Activated T-helper 17 cell treated with anti-CD3 and anti-CD28 coated beads, Interleukin-2, amount 50 U/mL, for 72 hours (primary cell): ENCODE measurements around the gene LMTK2. TPM values are rescaled to one million over a fixed set of nuclear protein-coding genes. Genes with fewer than 3 reads are reported as not detected.
A peak's percentile ranks its signal among the peaks of the same experiment; 100 is the strongest.

ENCODE experiments used
- ATAC-seq: fragments of 150-1000 bp; cut with Tn5 transposase; replicated peaks from 2 replicates; pipeline ENCODE4 v1.10.0; 2021; ENCODE audit warnings: mild to moderate bottlenecking, moderate library complexity
- H3K27ac Mint-ChIP-seq: one replicate; pipeline ENCODE4 v1.8.0; 2022; ENCODE audit warnings: mixed read lengths
- H3K27me3 Mint-ChIP-seq: one replicate; pipeline ENCODE4 v1.8.0; 2022; ENCODE audit warnings: mixed read lengths
- H3K36me3 Mint-ChIP-seq: one replicate; pipeline ENCODE4 v1.8.0; 2022; ENCODE audit warnings: low read depth, mild to moderate bottlenecking, mixed read lengths
- H3K4me1 Mint-ChIP-seq: one replicate; pipeline ENCODE4 v1.8.0; 2022; ENCODE audit warnings: mixed read lengths
- H3K4me3 Mint-ChIP-seq: one replicate; pipeline ENCODE4 v1.8.0; 2022; ENCODE audit warnings: mild to moderate bottlenecking, mixed read lengths
- H3K9me3 Mint-ChIP-seq: one replicate; pipeline ENCODE4 v1.8.0; 2022; ENCODE audit warnings: mixed read lengths
- total RNA-seq, 2 donors: library from RNA; stranded (reverse); gene quantifications; one replicate each; pipeline ENCODE4 v1.2.3, GENCODE V29; 2022

Gene LMTK2
- total RNA-seq, 2 donors from 2014 or later = 8.6 to 15.8 TPM

DNA sequence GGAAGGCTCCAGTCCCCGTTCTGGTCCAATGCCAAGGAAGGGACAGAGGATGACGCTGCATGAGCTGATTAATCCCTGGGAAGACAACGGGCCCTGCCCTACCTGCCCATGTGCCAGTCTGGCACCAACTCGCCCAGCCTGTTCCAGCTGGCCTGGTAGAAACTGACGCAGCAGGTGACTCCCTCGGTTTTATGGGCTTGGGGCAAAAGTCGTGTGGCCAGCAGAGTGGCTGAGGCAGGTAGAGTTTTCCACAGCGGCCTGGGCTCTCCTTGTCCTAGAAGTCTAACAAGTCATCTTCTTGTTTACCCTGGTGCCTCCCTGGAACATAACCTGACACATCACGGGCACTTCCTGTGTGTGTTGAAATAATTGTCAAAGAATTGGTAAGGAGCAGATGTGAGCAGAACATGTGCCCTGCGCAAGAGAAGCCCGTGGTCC lies 20.4 kb upstream of the LMTK2 start:
- H3K4me1 Mint-ChIP-seq = no peaks in the 10 kb centered on the region
- no peak for ATAC-seq
- no peaks in the 10 kb centered on the region for H3K9me3 Mint-ChIP-seq

GRCh38 chr7:98088109-98088508 lies 18.6 kb upstream of the LMTK2 start:
- Mint-ChIP-seq H3K9me3 (no peaks in the 10 kb centered on the region), H3K4me3 (no peak overlapping the region), H3K36me3 (no peaks in the 10 kb centered on the region), H3K27ac (no peak overlapping the region), H3K27me3 (peaks cover 6% of the 10 kb centered on the region), H3K4me1 (no peaks in the 10 kb centered on the region)
- no peak for ATAC-seq

More for the DNA sequence above, 20.4 kb upstream of the LMTK2 start:
- Mint-ChIP-seq H3K36me3 (no peaks in the 10 kb centered on the region), H3K4me3 (no peak overlapping the region), H3K27ac (no peak overlapping the region), H3K27me3 (peaks cover 3% of the 10 kb centered on the region)

DNA sequence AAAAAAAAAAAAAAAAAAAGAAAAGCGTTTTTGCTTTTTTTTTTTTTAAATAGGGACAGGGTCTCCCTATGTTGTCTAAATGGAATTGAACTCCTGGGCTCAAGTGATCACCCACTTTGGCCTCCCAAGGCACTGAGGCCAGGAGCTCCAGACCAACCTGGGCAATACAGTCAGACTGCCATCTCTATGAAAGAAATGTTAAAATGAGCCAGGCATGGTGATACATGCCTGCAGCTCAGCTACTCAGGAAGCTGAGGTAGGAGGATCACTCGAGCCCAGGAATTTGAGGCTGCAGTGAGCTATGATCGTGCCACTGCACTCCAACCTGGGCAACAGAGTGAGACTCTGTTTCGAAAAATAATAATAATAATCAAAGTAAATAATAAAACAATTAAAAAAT lies 16.5 kb upstream of the LMTK2 start:
- H3K27me3 Mint-ChIP-seq = peaks cover 6% of the 10 kb centered on the region
- H3K4me3 Mint-ChIP-seq = no peak overlapping the region
- H3K36me3 Mint-ChIP-seq = no peaks in the 10 kb centered on the region
- no peaks in the 10 kb centered on the region for H3K4me1 Mint-ChIP-seq
- ATAC-seq = no peak
- no peak overlapping the region for H3K27ac Mint-ChIP-seq
- H3K9me3 Mint-ChIP-seq = no peaks in the 10 kb centered on the region

DNA sequence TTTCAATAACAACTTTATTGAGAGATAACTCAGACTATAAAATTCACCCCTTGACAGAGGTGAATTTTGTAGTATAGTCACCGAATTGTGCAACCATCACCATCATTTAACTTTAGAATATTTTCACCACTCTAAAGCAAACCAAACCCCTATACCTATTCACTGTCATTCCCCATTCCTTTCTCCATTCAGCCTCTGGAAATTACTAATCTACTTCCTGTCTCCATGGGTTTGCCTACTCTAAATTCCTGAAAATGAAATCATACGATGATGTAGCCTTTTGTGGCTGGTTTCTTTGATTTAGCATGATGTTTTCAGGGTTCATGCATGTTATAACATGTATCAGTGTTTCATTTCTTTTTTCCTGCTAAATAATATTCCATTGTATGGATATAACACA lies 15.6 kb upstream of the LMTK2 start:
- H3K27me3 Mint-ChIP-seq = peaks cover 6% of the 10 kb centered on the region
- no peak for ATAC-seq
- no peaks in the 10 kb centered on the region for H3K36me3 Mint-ChIP-seq
- H3K4me1 Mint-ChIP-seq = no peaks in the 10 kb centered on the region
- no peak overlapping the region for H3K27ac Mint-ChIP-seq
- H3K9me3 Mint-ChIP-seq = peaks cover 4% of the 10 kb centered on the region
- H3K4me3 Mint-ChIP-seq = no peak overlapping the region

DNA sequence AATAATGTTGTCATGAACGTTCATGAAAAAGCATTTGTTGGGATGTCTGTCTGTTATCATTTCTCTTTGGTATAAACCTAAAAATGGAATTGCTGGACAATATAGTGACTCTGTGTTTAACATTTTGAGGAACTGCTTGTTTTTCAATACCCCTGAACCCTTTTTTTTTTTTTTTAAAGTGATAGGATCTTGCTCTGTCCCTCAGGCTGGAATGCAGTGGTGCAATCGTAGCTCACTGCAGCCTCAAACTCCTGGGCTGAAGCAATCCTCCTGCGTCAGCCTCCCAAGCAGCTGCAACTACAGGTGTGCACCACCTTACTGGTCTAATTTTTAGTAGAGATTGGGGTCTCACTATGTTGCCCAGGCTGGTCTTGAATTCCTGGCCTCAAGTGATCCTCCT lies 15.1 kb upstream of the LMTK2 start:
- Mint-ChIP-seq H3K36me3 (no peaks in the 10 kb centered on the region), H3K4me1 (no peaks in the 10 kb centered on the region), H3K9me3 (peaks cover 4% of the 10 kb centered on the region), H3K27me3 (peaks cover 6% of the 10 kb centered on the region), H3K4me3 (no peak overlapping the region), H3K27ac (no peak overlapping the region)
- no peak for ATAC-seq

GRCh38 chr7:98097042-98097645 lies 9.5 kb upstream of the LMTK2 start:
- no peak for ATAC-seq
- Mint-ChIP-seq H3K27me3 (peaks cover 10% of the 10 kb centered on the region), H3K4me1 (no peaks in the 10 kb centered on the region), H3K36me3 (no peaks in the 10 kb centered on the region), H3K4me3 (no peak overlapping the region), H3K9me3 (peaks cover 19% of the 10 kb centered on the region), H3K27ac (no peak overlapping the region)

- Mint-ChIP-seq H3K4me3 (no peak overlapping the region), H3K4me1 (no peaks in the 10 kb centered on the region), H3K9me3 (peaks cover 19% of the 10 kb centered on the region), H3K27ac (no peak overlapping the region), H3K27me3 (peaks cover 17% of the 10 kb centered on the region), H3K36me3 (no peaks in the 10 kb centered on the region)
- no peak for ATAC-seq
Measured at GRCh38 chr7:98100088-98100487, 6.6 kb upstream of the LMTK2 start.

DNA sequence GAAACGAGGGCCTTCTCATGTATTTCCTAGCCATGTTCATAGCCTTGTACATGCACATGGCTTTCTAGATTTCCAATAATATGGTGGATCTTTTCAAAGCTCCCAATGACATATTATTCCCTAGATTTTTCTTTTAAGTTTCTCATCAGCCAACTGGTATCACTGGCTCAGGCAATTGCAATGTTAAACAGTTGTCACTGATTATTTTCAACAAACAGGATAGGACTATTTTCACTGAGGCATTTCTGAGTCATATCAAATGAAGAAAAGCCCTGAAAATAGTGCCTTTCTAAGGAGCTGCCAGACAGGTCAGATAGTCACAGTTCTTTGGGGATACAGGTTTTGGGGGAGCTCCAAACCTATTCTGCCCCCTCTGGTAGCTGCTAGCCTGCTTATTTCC lies 4.5 kb upstream of the LMTK2 start:
- Mint-ChIP-seq H3K4me1 (peaks cover 6% of the 10 kb centered on the region), H3K9me3 (peaks cover 12% of the 10 kb centered on the region), H3K27me3 (peaks cover 14% of the 10 kb centered on the region), H3K36me3 (no peaks in the 10 kb centered on the region), H3K27ac (no peak overlapping the region), H3K4me3 (no peak overlapping the region)
- no peak for ATAC-seq

DNA sequence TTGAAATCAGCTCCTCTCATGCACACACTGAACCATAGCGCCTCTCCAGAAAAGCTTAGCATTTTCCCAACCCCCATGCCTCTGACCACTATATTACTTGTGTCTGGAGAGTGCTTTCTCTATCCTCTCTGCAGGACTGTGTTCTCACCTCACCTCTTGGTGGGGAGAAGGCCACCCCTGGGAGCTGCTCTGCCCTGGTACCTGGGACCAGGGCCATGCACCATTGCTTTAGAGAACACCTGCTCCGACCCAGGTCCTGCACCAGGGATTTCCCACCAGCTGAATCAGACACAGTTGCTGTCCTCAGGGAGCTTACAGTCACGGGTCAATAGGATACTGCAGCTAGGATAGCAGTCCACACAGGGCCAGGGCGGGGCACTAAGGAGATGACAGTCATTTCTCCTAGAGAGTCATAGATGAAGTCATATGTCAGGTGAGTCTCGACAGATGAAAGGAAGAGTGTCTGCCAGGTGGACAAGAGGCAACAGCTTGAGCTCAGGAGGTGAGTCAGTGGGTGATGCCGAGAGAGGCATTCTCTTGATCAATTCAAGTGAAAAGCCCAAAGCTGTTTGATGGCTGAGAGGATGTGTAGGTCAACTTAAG lies 619 bp upstream of the LMTK2 start:
- Mint-ChIP-seq H3K4me3 (peak overlapping the region; percentile 85), H3K27me3 (peaks cover 10% of the 10 kb centered on the region), H3K36me3 (no peaks in the 10 kb centered on the region), H3K27ac (peak overlapping the region; percentile 69), H3K9me3 (peaks cover 3% of the 10 kb centered on the region), H3K4me1 (peaks cover 12% of the 10 kb centered on the region)
- peak; percentile 62 for ATAC-seq

- peak overlapping the region; percentile 85 for H3K4me3 Mint-ChIP-seq
- H3K27ac Mint-ChIP-seq = peak overlapping the region; percentile 69
- peaks cover 6% of the 10 kb centered on the region for H3K27me3 Mint-ChIP-seq
- peaks cover 17% of the 10 kb centered on the region for H3K4me1 Mint-ChIP-seq
- no peak for ATAC-seq
- no peaks in the 10 kb centered on the region for H3K9me3 Mint-ChIP-seq
- H3K36me3 Mint-ChIP-seq = no peaks in the 10 kb centered on the region
Measured at GRCh38 chr7:98107313-98107721, 655 bp downstream of the LMTK2 start.

DNA sequence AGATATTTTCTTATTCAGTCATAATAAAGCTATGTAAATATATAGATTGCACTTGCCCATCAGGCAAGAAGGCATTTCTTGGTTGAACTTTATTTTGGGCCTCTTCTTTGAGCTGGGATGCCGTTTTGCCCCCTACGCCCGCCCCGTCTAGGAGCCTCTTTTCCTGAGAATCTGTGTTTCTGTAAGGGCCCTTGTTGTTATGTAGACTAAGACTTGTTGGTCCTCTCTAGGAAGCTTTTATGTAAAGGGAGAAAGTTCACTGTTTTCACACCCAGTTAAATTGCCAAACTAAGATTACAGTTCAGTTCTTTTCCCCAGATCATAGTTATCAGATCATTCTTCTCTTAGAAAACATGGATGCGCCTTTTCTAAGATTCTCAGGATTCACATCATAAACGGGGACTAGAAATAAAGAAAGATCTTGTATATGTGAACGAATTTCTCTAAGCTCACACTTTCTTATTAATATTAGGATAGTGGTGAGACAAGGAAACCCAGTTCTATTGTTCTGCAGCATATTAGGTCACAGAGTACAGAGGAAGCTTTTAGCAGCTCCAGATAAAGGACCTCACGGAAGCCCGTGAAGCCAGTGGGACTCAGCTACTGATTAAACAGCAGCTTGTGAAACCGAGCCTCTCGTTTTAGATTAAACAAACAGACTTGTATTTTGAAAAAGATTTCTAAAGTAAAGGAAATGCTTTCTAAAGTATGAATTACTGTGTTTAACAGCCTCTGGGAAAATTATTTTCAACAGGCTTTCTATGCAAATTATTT lies 3.8 kb downstream of the LMTK2 start:
- no peaks in the 10 kb centered on the region for H3K36me3 Mint-ChIP-seq
- ATAC-seq = no peak
- no peaks in the 10 kb centered on the region for H3K9me3 Mint-ChIP-seq
- no peak overlapping the region for H3K4me3 Mint-ChIP-seq
- peaks cover 20% of the 10 kb centered on the region for H3K4me1 Mint-ChIP-seq
- H3K27ac Mint-ChIP-seq = no peak overlapping the region
- H3K27me3 Mint-ChIP-seq = no peaks in the 10 kb centered on the region

DNA sequence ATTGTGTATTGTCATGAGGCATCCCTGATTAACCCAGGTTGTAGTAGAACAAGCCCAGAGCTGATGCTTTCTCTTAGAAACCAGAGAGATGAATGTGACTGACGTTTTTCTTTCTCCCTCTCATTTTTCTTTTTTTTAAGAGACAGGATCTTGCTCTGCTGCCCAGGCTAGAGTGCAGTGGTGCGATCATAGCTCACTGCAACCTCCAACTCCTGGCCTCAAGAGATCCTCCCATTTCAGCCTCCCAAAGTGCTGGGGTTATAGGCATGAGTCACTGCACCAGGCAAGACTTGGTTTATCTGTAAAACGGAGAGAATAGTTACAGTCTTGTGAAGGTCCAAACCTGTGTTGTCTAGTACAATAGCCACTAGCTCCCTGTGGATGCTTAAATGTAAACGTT lies 5.4 kb downstream of the LMTK2 start:
- peaks cover 14% of the 10 kb centered on the region for H3K4me1 Mint-ChIP-seq
- H3K9me3 Mint-ChIP-seq = no peaks in the 10 kb centered on the region
- no peaks in the 10 kb centered on the region for H3K27me3 Mint-ChIP-seq
- no peak overlapping the region for H3K27ac Mint-ChIP-seq
- H3K4me3 Mint-ChIP-seq = no peak overlapping the region
- no peak for ATAC-seq
- H3K36me3 Mint-ChIP-seq = no peaks in the 10 kb centered on the region

DNA sequence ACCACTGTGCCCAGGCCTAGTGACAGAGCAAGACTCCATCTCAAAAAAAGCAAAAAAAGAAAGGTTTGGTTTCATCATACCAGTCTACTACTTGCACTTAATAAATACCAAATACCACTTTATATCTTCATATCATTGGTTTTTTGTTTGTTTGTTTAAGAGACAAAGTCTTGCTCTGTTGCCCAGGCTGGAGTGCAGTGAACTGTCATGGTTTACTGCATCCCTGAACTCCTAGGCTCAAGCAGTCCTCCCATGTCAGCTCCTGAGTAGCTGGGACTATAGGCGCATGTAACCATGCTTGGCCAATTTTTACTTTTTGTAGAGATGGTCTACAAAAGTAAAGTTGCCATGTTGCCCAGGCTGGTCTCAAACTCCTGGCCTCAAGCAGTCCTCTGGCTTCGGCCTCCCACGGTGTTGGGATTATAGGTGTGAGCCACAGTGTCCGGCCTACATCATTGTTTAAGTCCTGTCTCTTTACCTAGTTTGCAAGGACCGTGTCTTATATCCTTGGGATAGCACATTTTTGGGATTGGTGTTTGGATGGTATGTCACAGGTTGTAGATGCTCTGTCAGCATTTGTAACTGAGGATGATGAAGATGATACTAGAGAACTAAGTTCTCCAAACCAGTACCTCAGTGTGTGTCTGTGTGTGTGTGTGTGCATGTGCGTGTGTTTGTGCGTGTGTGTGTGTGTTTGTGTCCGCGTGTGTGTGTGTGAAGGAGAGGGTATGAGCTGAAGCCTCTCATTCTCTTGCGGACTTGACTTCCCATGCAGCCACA lies 9.3 kb downstream of the LMTK2 start:
- no peak for ATAC-seq
- Mint-ChIP-seq H3K27me3 (no peaks in the 10 kb centered on the region), H3K27ac (no peak overlapping the region), H3K36me3 (no peaks in the 10 kb centered on the region), H3K4me3 (no peak overlapping the region), H3K9me3 (no peaks in the 10 kb centered on the region), H3K4me1 (peaks cover 8% of the 10 kb centered on the region)

- ATAC-seq = no peak
- no peak overlapping the region for H3K4me3 Mint-ChIP-seq
- peaks cover 3% of the 10 kb centered on the region for H3K4me1 Mint-ChIP-seq
- no peak overlapping the region for H3K27ac Mint-ChIP-seq
- no peaks in the 10 kb centered on the region for H3K27me3 Mint-ChIP-seq
- no peaks in the 10 kb centered on the region for H3K36me3 Mint-ChIP-seq
- H3K9me3 Mint-ChIP-seq = no peaks in the 10 kb centered on the region
Measured at GRCh38 chr7:98116656-98117461, 10.2 kb downstream of the LMTK2 start.
